Activated CD4-positive, CD25-positive, alpha-beta regulatory T cell (primary cell): ENCODE data around the gene OBSCN.
"Not testable (repeated sequence)": the region's sequence is repeated elsewhere in the genome, so short reads cannot be mapped to it uniquely, and the experiment has no call there.

Experiments used
- DNase-seq, 4 experiments: peaks; one replicate each; lab custom pipeline; 2025; lab: John Stamatoyannopoulos, UW

The OBSCN gene

GRCh38 chr1:228228601-228229074 is 20.8 kb downstream of the OBSCN start:
- no peak for DNase-seq

GRCh38 chr1:228231189-228231588 is 23.3 kb downstream of the OBSCN start:
- DNase-seq: no peak

GRCh38 chr1:228233136-228233535 is 25.3 kb downstream of the OBSCN start:
- DNase-seq: no peak

GRCh38 chr1:228234921-228235320 is 27.1 kb downstream of the OBSCN start:
- DNase-seq: no peak

GRCh38 chr1:228236744-228237143 is 28.9 kb downstream of the OBSCN start:
- no peak for DNase-seq

- no peak for DNase-seq
These were observed 30.2 kb downstream of the OBSCN start for GRCh38 chr1:228238007-228238406.

- no peak for DNase-seq
These were observed 30.6 kb downstream of the OBSCN start for GRCh38 chr1:228238461-228238860.

GRCh38 chr1:228240411-228241240 is 32.8 kb downstream of the OBSCN start:
- no peak for DNase-seq

GRCh38 chr1:228241259-228241658 is 33.4 kb downstream of the OBSCN start:
- DNase-seq: no peak

- no peak for DNase-seq
These were observed 34.6 kb downstream of the OBSCN start for GRCh38 chr1:228242409-228242808.

- no peak for DNase-seq
These were observed 35.2 kb downstream of the OBSCN start for GRCh38 chr1:228243093-228243492.

- not testable (repeated sequence) for DNase-seq
These were observed 36.1 kb downstream of the OBSCN start for GRCh38 chr1:228243989-228244388.

GRCh38 chr1:228245111-228245510 is 37.3 kb downstream of the OBSCN start:
- no peak for DNase-seq

- DNase-seq: no peak
These were observed 38.5 kb downstream of the OBSCN start for GRCh38 chr1:228246216-228246900.

GRCh38 chr1:228249513-228250305 is 41.9 kb downstream of the OBSCN start:
- no peak for DNase-seq

GRCh38 chr1:228252476-228252875 is 44.6 kb downstream of the OBSCN start:
- not testable (repeated sequence) for DNase-seq

GRCh38 chr1:228256626-228257375 is 49.0 kb downstream of the OBSCN start:
- no peak for DNase-seq

- DNase-seq: no peak
These were observed 50.6 kb downstream of the OBSCN start for GRCh38 chr1:228258486-228258885.

GRCh38 chr1:228259368-228259894 is 51.6 kb downstream of the OBSCN start:
- DNase-seq: no peak

- no peak for DNase-seq
These were observed 52.1 kb downstream of the OBSCN start for GRCh38 chr1:228259951-228260350.

- DNase-seq: no peak
These were observed 53.9 kb downstream of the OBSCN start for GRCh38 chr1:228261706-228262105.
